ENCODE data around the gene IQSEC2. TPM values are rescaled to one million over a fixed set of nuclear protein-coding genes. Genes with fewer than 3 reads are reported as not detected.

Gene IQSEC2
- total and polyA plus RNA-seq, 11 donors, result 7.7 to 16.4 (median 12.6) TPM

- 60 to 67% (median 66%) methylated on average over 9 of the region's 9 CpGs for WGBS, 4 donors
- H3K27me3 ChIP-seq, result peaks cover 0 to 27% (median 0%) of the 10 kb centered on the region in 9 donors
- ATAC-seq, result peak in 2 of 4 donors; percentile 18 to 37
- peak overlapping the region in 3 of 12 donors; percentile 13 to 53 (median 43) for H3K27ac ChIP-seq
- DNase-seq, result no peak
- no peaks in the 10 kb centered on the region for H3K36me3 ChIP-seq
- H3K4me1 ChIP-seq, result peaks cover 0 to 4% (median 0%) of the 10 kb centered on the region in 12 donors
- intact Hi-C loops (cut with DNase I), result no loop called here
- H3K4me3 ChIP-seq, result no peak overlapping the region
- TF ChIP-seq CTCF (IDR thresholded peaks at IDR 0.05) (no peak), POLR2A (IDR thresholded peaks at IDR 0.05) (no peak)
- H3K9me3 ChIP-seq, result no peaks in the 10 kb centered on the region
Measured at GRCh38 chrX:53305996-53306937, 24.9 kb upstream of the IQSEC2 start.

GRCh38 chrX:53305219-53305995 lies 24.0 kb upstream of the IQSEC2 start:
- H3K27me3 ChIP-seq, result peaks cover 0 to 26% (median 0%) of the 10 kb centered on the region in 9 donors
- no peaks in the 10 kb centered on the region for H3K9me3 ChIP-seq
- H3K27ac ChIP-seq, result no peak overlapping the region
- H3K4me3 ChIP-seq, result no peak overlapping the region
- intact Hi-C loops (cut with DNase I), result no loop called here
- 84 to 91% (median 90%) methylated on average over 8 of the region's 8 CpGs for WGBS, 4 donors
- TF ChIP-seq CTCF (IDR thresholded peaks at IDR 0.05) (no peak), POLR2A (IDR thresholded peaks at IDR 0.05) (no peak)
- H3K36me3 ChIP-seq, result no peaks in the 10 kb centered on the region
- DNase-seq (no peak), ATAC-seq (peak in 1 of 4 donors; percentile 15)
- H3K4me1 ChIP-seq, result peaks cover 0 to 4% (median 0%) of the 10 kb centered on the region in 12 donors

- no peak for ATAC-seq
- Histone ChIP-seq H3K4me1 (peaks cover 0 to 4% (median 0%) of the 10 kb centered on the region in 12 donors), H3K27ac (no peak overlapping the region), H3K9me3 (no peaks in the 10 kb centered on the region), H3K4me3 (no peak overlapping the region), H3K36me3 (no peaks in the 10 kb centered on the region), H3K27me3 (peaks cover 0 to 23% (median 0%) of the 10 kb centered on the region in 9 donors)
- intact Hi-C loops (cut with DNase I), result no loop called here
- WGBS, 4 donors, result 85 to 96% (median 92%) methylated on average over 5 of the region's 5 CpGs
- no peak for TF ChIP-seq POLR2A (IDR thresholded peaks at IDR 0.05)
- no peak for TF ChIP-seq CTCF (IDR thresholded peaks at IDR 0.05)
- DNase-seq, result no peak
Measured at GRCh38 chrX:53303195-53303594, 21.8 kb upstream of the IQSEC2 start.

GRCh38 chrX:53300157-53300556 lies 18.8 kb upstream of the IQSEC2 start:
- no peak overlapping the region for H3K4me3 ChIP-seq
- no peaks in the 10 kb centered on the region for H3K4me1 ChIP-seq
- 84 to 99% (median 93%) methylated on average over 3 of the region's 3 CpGs for WGBS, 4 donors
- no peaks in the 10 kb centered on the region for H3K9me3 ChIP-seq
- ATAC-seq, result no peak
- H3K36me3 ChIP-seq, result no peaks in the 10 kb centered on the region
- no peak for DNase-seq
- intact Hi-C loops (cut with DNase I), result no loop called here
- H3K27ac ChIP-seq, result no peak overlapping the region
- H3K27me3 ChIP-seq, result peaks cover 0 to 17% (median 0%) of the 10 kb centered on the region in 9 donors
- TF ChIP-seq POLR2A (IDR thresholded peaks at IDR 0.05) (no peak), CTCF (IDR thresholded peaks at IDR 0.05) (no peak)

Measured in heart left ventricle (tissue), 16 donors.